Left ventricle myocardium superior (tissue), 1 donor: ENCODE results near the gene FADS6. TPM values are rescaled to one million over a fixed set of nuclear protein-coding genes. Genes with fewer than 3 reads are reported as not detected.

ENCODE experiments used
- ATAC-seq: fragments of 200-7000 bp; cut with Tn5 transposase; one replicate; pipeline ENCODE4 v1.9.1; 2020; ENCODE audit warnings: mild to moderate bottlenecking, moderate library complexity
- DNase-seq: peaks from one replicate; pipeline ENCODE4 v3.0.0-alpha.2; 2020
- intact Hi-C: fragments of 100-400 bp; cut with micrococcal nuclease; formaldehyde crosslinking; loops from one replicate; pipeline ENCODE4 v1.11.0; 2022
- total RNA-seq: library from RNA; stranded (reverse); fragmentation: NEBNext Ultra II Directional; extraction: Animal tissue kit (Norgen Biotek cat#: 25700); gene quantifications from one replicate; pipeline ENCODE4 v1.2.1, GENCODE V29; 2021
- donor health status: DM: no; HTN: yes; CAD: no; lungs with severe emphysema.

Gene FADS6
- total RNA-seq, 1 donor from 2014 or later = not detected

GRCh38 chr17:74898376-74898946 is 5.0 kb upstream of the FADS6 start:
- DNase-seq (no peak), ATAC-seq (no peak)
- intact Hi-C loops = no loop called here

- no peak for DNase-seq
- intact Hi-C loops = no loop called here
These were observed 671 bp upstream of the FADS6 start for GRCh38 chr17:74893936-74894671.

GRCh38 chr17:74892013-74892841 is 1.2 kb downstream of the FADS6 start:
- no peak for ATAC-seq
- intact Hi-C loops = no loop called here
- no peak for DNase-seq

More at GRCh38 chr17:74893936-74894671, 671 bp upstream of the FADS6 start:
- ATAC-seq = no peak

GRCh38 chr17:74890554-74890953 is 2.9 kb downstream of the FADS6 start:
- intact Hi-C loops = no loop called here
- DNase-seq = no peak

GRCh38 chr17:74888469-74888868 is 5.0 kb downstream of the FADS6 start:
- ATAC-seq = no peak

More at GRCh38 chr17:74890554-74890953, 2.9 kb downstream of the FADS6 start:
- ATAC-seq = no peak

GRCh38 chr17:74883241-74883745 is 10.1 kb downstream of the FADS6 start:
- intact Hi-C loops = no loop called here
- DNase-seq = no peak
- ATAC-seq = peak; percentile 37

More at GRCh38 chr17:74888469-74888868, 5.0 kb downstream of the FADS6 start:
- no peak for DNase-seq
- intact Hi-C loops = no loop called here

- no peak for DNase-seq
- intact Hi-C loops = no loop called here
- no peak for ATAC-seq
These were observed 10.8 kb downstream of the FADS6 start for GRCh38 chr17:74882517-74883240.

- intact Hi-C loops = no loop called here
- no peak for ATAC-seq
These were observed 12.4 kb downstream of the FADS6 start for GRCh38 chr17:74881073-74881472.

GRCh38 chr17:74879308-74879707 is 14.1 kb downstream of the FADS6 start:
- intact Hi-C loops = no loop called here
- ATAC-seq (peak; percentile 7), DNase-seq (no peak)

More at GRCh38 chr17:74881073-74881472, 12.4 kb downstream of the FADS6 start:
- no peak for DNase-seq

- ATAC-seq (no peak), DNase-seq (no peak)
- intact Hi-C loops = no loop called here
These were observed 14.8 kb downstream of the FADS6 start for GRCh38 chr17:74878658-74879057.

GRCh38 chr17:74877592-74878548 is 15.6 kb downstream of the FADS6 start:
- DNase-seq (no peak), ATAC-seq (peak; percentile 13)
- intact Hi-C loops = no loop called here

GRCh38 chr17:74875977-74876593 is 17.3 kb downstream of the FADS6 start:
- intact Hi-C loops = no loop called here
- no peak for ATAC-seq
- DNase-seq = no peak

GRCh38 chr17:74875155-74875976 is 18.1 kb downstream of the FADS6 start:
- ATAC-seq = no peak
- DNase-seq = no peak
- intact Hi-C loops = no loop called here

- ATAC-seq (no peak), DNase-seq (no peak)
- intact Hi-C loops = no loop called here
These were observed 18.8 kb downstream of the FADS6 start for GRCh38 chr17:74874615-74875037.

GRCh38 chr17:74873874-74874614 is 19.4 kb downstream of the FADS6 start:
- ATAC-seq (no peak), DNase-seq (no peak)
- intact Hi-C loops = no loop called here
